Measurements from ENCODE around the gene CCDC121. TPM values are rescaled to one million over a fixed set of nuclear protein-coding genes. Genes with fewer than 3 reads are reported as not detected.

The CCDC121 gene
- 3.6 and 7.0 TPM in 2 replicates for total RNA-seq (ENCODE audit: low replicate concordance)

DNA sequence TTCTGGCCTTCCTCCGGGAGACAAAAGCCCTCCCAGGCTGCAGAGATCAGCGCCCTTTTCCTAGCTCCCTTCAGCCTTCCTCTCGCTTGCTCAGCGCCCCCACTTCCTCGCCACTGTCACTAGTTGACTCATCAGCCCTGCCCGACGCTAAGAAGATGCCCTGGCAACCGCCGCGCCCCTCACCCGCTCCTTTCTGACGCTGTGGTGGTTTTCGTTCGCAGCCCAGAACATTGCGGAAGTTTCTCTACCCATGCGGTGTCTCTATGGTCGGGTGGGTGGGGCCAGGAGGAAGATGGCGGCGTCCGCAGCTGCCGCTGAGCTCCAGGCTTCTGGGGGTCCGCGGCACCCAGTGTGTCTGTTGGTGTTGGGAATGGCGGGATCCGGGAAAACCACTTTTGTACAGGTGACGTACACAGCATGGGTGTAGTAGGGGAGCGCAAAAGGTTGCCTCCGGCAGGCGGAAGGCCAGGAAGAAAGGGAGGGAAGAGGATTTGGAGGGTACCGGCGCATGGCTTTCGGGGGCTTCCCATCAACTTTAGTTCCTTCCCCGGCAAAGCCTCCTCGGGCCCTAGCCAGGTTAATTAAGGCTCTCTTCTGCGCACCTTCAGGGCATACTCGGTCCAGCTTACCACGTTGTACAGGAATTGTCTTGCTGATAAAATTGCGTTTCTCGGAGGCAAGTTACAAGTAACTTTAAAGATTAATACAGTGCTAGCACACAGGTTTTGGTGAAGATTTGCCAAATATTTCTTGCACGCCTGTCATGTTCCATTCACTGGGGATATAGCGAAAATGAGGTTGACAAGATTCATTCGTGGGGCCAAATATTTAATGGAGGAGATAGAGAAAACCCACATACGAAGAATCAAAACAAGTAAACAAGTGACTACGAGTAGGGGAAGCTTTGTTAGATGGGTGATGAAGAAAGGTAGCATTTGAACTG lies at the start of gene CCDC121, which contains the start of gene GPN1:
CCDC121 (minus strand) TSS at position 246 of the 943 bp plus-strand sequence. CDS start 1,213 bp downstream, outside the sequence.
GPN1 (plus strand) TSS at position 284 of the 943 bp plus-strand sequence; CDS start at position 293, 9 bp downstream.
- peak; percentile 89 for DNase-seq (ENCODE audit: low read depth)
- peak within 1 kb of the TSS; percentile 96 for H3K4me3 ChIP-seq (ENCODE audit: low read depth, low read length)
- no peak for TF ChIP-seq CTCF (IDR thresholded peaks at IDR 0.05; ENCODE audit: insufficient read depth, low read length)

GRCh38 chr2:27672723-27673486 lies 44.1 kb upstream of the CCDC121 start:
- no peak for DNase-seq (ENCODE audit: low read depth)
- TF ChIP-seq CTCF (IDR thresholded peaks at IDR 0.05; ENCODE audit: insufficient read depth, low read length): no peak

DNA sequence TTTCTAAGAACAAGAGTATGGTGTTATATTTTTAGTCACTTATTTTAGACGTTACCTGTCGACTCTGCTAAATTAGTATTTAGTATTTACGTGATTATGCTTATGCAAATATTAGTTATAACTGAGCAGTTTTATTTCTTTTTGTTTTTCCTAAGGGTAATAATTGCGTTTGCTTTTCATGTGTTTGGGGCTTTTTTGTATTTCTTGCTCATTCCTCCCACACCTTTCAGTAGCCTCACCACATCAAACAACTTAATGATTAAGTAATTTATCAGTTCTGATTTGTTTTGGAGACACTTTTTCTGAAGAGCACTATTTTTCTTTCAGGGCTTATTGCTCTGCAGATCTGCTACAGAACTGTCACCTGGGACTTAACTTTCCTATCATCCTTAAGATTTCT lies 42.4 kb upstream of the CCDC121 start:
- no peak for TF ChIP-seq CTCF (IDR thresholded peaks at IDR 0.05; ENCODE audit: insufficient read depth, low read length)
- no peak overlapping the region for H3K4me3 ChIP-seq (ENCODE audit: low read depth, low read length)
- DNase-seq (ENCODE audit: low read depth): no peak

More at GRCh38 chr2:27672723-27673486, 44.1 kb upstream of the CCDC121 start:
- H3K4me3 ChIP-seq (ENCODE audit: low read depth, low read length): no peak overlapping the region

GRCh38 chr2:27667446-27667845 lies 38.6 kb upstream of the CCDC121 start:
- no peak for DNase-seq (ENCODE audit: low read depth)
- TF ChIP-seq CTCF (IDR thresholded peaks at IDR 0.05; ENCODE audit: insufficient read depth, low read length): no peak
- H3K4me3 ChIP-seq (ENCODE audit: low read depth, low read length): no peak overlapping the region

- peak overlapping the region; percentile 82 for H3K4me3 ChIP-seq (ENCODE audit: low read depth, low read length)
- no peak for DNase-seq (ENCODE audit: low read depth)
- TF ChIP-seq CTCF (IDR thresholded peaks at IDR 0.05; ENCODE audit: insufficient read depth, low read length): no peak
These were observed 36.0 kb upstream of the CCDC121 start for GRCh38 chr2:27664622-27665363.

- no peak for TF ChIP-seq CTCF (IDR thresholded peaks at IDR 0.05; ENCODE audit: insufficient read depth, low read length)
- peak overlapping the region; percentile 82 for H3K4me3 ChIP-seq (ENCODE audit: low read depth, low read length)
- no peak for DNase-seq (ENCODE audit: low read depth)
These were observed 35.4 kb upstream of the CCDC121 start for GRCh38 chr2:27664154-27664574.

Data from fibroblast of the aortic adventitia (primary cell).